ENCODE measurements around the gene WDFY2.

DNA sequence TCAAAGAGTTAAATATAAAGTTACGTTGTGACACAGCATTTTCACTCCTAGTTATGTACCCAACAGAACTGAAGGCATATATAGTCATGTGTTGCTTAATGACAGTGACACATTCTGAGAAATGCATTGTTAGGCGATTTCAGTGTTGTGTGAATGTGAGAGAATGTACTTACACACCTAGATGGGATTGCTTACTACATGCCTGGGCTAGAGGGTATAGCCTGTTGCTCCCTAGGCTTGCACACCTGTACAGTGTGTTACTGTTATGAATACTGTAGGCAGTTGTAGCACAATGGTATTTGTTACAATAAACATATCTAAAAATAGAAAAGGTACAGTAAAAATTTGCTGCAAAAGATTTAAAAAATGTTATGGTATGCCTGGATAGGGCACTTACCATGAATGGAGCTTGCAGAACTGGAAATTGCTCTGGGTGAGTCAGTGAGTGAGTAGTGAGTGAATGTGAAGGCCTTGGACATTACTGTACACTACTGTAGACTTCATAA lies 130.5 kb downstream of the WDFY2 start:
- TF ChIP-seq ZNF274 (IDR thresholded peaks at IDR 0.05; ENCODE audit: low read depth, low read length) (no peak), YY1 (IDR thresholded peaks at IDR 0.05; ENCODE audit: insufficient read depth, insufficient read length) (no peak), SUZ12 (IDR thresholded peaks at IDR 0.05; ENCODE audit: extremely low read depth, insufficient read depth, insufficient read length) (no peak)
